Neural cell (in vitro differentiated cells): ENCODE measurements around the gene IFNA13. TPM values are rescaled to one million over a fixed set of nuclear protein-coding genes. Genes with fewer than 3 reads are reported as not detected.

Source experiments
- H2AFZ ChIP-seq: fragments of 200-600, 300-800 bp; sonication (generic), shearing (Covaris generic); 2 replicates; pipeline ENCODE4 v1.6.0; 2014; ENCODE audit warnings: low read depth, mild to moderate bottlenecking, antibody characterized with exemption, low read length, moderate library complexity
- H3F3A ChIP-seq: fragments of 200-600 bp; shearing (Covaris generic); 2 replicates; pipeline ENCODE4 v1.6.1; 2016; ENCODE audit warnings: mild to moderate bottlenecking, moderate library complexity, mixed read lengths, antibody characterized with exemption, low read length; ENCODE audit not compliant: insufficient read depth, poor library complexity, severe bottlenecking
- H3K27ac ChIP-seq: fragments of 200-600, 300-800 bp; sonication (generic), shearing (Covaris generic); 2 replicates; pipeline ENCODE4 v1.5.1; 2014; ENCODE audit warnings: mild to moderate bottlenecking, low read length, moderate library complexity
- H3K27me3 ChIP-seq: fragments of 300-800, 200-600 bp; sonication (generic), shearing (Covaris generic); 2 replicates; pipeline ENCODE4 v1.6.0; 2014; ENCODE audit warnings: mild to moderate bottlenecking, low read depth, low read length, moderate library complexity; ENCODE audit not compliant: insufficient read depth
- H3K36me3 ChIP-seq: fragments of 300-800, 200-600 bp; sonication (generic), shearing (Covaris generic); 2 replicates; pipeline ENCODE4 v1.5.1; 2014; ENCODE audit warnings: mild to moderate bottlenecking, antibody characterized with exemption, low read length, moderate library complexity; ENCODE audit not compliant: insufficient read depth
- H3K4me2 ChIP-seq: fragments of 300-800, 200-600 bp; sonication (generic), shearing (Covaris generic); 2 replicates; pipeline ENCODE4 v1.6.0; 2014; ENCODE audit warnings: mild to moderate bottlenecking, low read length
- H3K4me3 ChIP-seq: fragments of 300-800, 200-600 bp; sonication (generic), shearing (Covaris generic); 2 replicates; pipeline ENCODE4 v1.5.1; 2014; ENCODE audit warnings: mild to moderate bottlenecking, low read length, moderate library complexity
- H3K79me2 ChIP-seq: fragments of 200-600 bp; shearing (Covaris generic); replicated peaks from 2 replicates; pipeline ENCODE4 v1.6.0; 2014; ENCODE audit warnings: mild to moderate bottlenecking, low read length, moderate library complexity; ENCODE audit not compliant: insufficient read depth
- H3K9ac ChIP-seq: fragments of 300-800, 200-600 bp; sonication (generic), shearing (Covaris generic); 2 replicates; pipeline ENCODE4 v1.6.1; 2016; ENCODE audit warnings: mild to moderate bottlenecking, low read length, mixed read lengths
- H3K9me2 ChIP-seq: fragments of 200-600 bp; shearing (Covaris generic); 2 replicates; pipeline ENCODE4 v1.6.1; 2016; ENCODE audit warnings: mild to moderate bottlenecking, low read length, mixed read lengths; ENCODE audit not compliant: insufficient read depth
- H3K9me3 ChIP-seq: fragments of 200-600, 300-800 bp; sonication (generic), shearing (Covaris generic); 2 replicates; pipeline ENCODE4 v1.6.1; 2016; ENCODE audit warnings: mild to moderate bottlenecking, mixed run types, low read length, moderate library complexity, mixed read lengths
- H4K20me1 ChIP-seq: fragments of 200-600 bp; shearing (Covaris generic); 2 replicates; pipeline ENCODE4 v1.6.1; 2016; ENCODE audit warnings: mild to moderate bottlenecking, mixed run types; ENCODE audit not compliant: insufficient read depth
- CTCF ChIP-seq: fragments of 450-650 bp; IDR thresholded peaks from 2 replicates; pipeline ENCODE4 v1.5.1; 2014; ENCODE audit warnings: antibody characterized with exemption, mild to moderate bottlenecking, moderate library complexity; ENCODE audit not compliant: poor library complexity, severe bottlenecking
- EZH2 ChIP-seq: fragments of 200-600, 300-800 bp; shearing (Covaris generic), sonication (generic); IDR thresholded peaks from 2 replicates; pipeline ENCODE4 v1.6.1; 2014; ENCODE audit warnings: antibody characterized with exemption, low read length, borderline replicate concordance, mild to moderate bottlenecking; ENCODE audit not compliant: insufficient read depth, poor library complexity, severe bottlenecking
- MXI1 ChIP-seq: fragments of 450-650 bp; conservative IDR thresholded peaks from 2 replicates; pipeline ENCODE4 v1.6.1; 2014; ENCODE audit warnings: antibody characterized with exemption, mild to moderate bottlenecking; ENCODE audit not compliant: poor library complexity, severe bottlenecking
- POLR2AphosphoS5 ChIP-seq: IDR thresholded peaks from 2 replicates; pipeline ENCODE4 v1.6.1; 2012
- RAD21 ChIP-seq: fragments of 450-650 bp; conservative IDR thresholded peaks from 2 replicates; pipeline ENCODE4 v1.6.1; 2014; ENCODE audit warnings: antibody characterized with exemption, mild to moderate bottlenecking, moderate library complexity
- SMC3 ChIP-seq: fragments of 450-650 bp; conservative IDR thresholded peaks from 2 replicates; pipeline ENCODE4 v1.6.1; 2014; ENCODE audit warnings: antibody characterized with exemption, mild to moderate bottlenecking, moderate library complexity; ENCODE audit not compliant: poor library complexity
- TAF1 ChIP-seq: IDR thresholded peaks from 2 replicates; pipeline ENCODE4 v1.6.1; 2012; ENCODE audit warnings: low read depth
- polyA plus RNA-seq: library from polyadenylated mRNA; depleted of rRNA; stranded (reverse); fragments of >200 nt; gene quantifications from 2 replicates; pipeline ENCODE4 v1.2.3, GENCODE V29; 2014
- TF ChIP-seq, protein P1 (sequence below): IDR thresholded peaks from 2 replicates; pipeline ENCODE4 v1.6.1; 2012; ENCODE audit warnings: borderline replicate concordance

Gene IFNA13
- polyA plus RNA-seq, 1 donor from 2014 or later: not detected

GRCh38 chr9:21398955-21399489, 31.2 kb upstream of the IFNA13 start:
- Histone ChIP-seq H4K20me1 (no peaks in the 10 kb centered on the region), H3K9me2 (no peaks in the 10 kb centered on the region), H3K36me3 (no peaks in the 10 kb centered on the region), H3K9me3 (no peaks in the 10 kb centered on the region), H3K27ac (no peak overlapping the region), H3F3A (no peaks in the 10 kb centered on the region), H3K79me2 (no peaks in the 10 kb centered on the region), H3K4me2 (no peak overlapping the region), H3K9ac (no peak overlapping the region), H2AFZ (no peak overlapping the region), H3K4me3 (no peak overlapping the region), H3K27me3 (peaks cover 30% of the 10 kb centered on the region)
- TF ChIP-seq POLR2AphosphoS5: no peak
- no peak for TF ChIP-seq TAF1
- TF ChIP-seq, protein P1, sequence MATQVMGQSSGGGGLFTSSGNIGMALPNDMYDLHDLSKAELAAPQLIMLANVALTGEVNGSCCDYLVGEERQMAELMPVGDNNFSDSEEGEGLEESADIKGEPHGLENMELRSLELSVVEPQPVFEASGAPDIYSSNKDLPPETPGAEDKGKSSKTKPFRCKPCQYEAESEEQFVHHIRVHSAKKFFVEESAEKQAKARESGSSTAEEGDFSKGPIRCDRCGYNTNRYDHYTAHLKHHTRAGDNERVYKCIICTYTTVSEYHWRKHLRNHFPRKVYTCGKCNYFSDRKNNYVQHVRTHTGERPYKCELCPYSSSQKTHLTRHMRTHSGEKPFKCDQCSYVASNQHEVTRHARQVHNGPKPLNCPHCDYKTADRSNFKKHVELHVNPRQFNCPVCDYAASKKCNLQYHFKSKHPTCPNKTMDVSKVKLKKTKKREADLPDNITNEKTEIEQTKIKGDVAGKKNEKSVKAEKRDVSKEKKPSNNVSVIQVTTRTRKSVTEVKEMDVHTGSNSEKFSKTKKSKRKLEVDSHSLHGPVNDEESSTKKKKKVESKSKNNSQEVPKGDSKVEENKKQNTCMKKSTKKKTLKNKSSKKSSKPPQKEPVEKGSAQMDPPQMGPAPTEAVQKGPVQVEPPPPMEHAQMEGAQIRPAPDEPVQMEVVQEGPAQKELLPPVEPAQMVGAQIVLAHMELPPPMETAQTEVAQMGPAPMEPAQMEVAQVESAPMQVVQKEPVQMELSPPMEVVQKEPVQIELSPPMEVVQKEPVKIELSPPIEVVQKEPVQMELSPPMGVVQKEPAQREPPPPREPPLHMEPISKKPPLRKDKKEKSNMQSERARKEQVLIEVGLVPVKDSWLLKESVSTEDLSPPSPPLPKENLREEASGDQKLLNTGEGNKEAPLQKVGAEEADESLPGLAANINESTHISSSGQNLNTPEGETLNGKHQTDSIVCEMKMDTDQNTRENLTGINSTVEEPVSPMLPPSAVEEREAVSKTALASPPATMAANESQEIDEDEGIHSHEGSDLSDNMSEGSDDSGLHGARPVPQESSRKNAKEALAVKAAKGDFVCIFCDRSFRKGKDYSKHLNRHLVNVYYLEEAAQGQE: no peak

- no peaks in the 10 kb centered on the region for H3K79me2 ChIP-seq
- H3K4me2 ChIP-seq: peak overlapping the region; percentile 22
- H3K27me3 ChIP-seq: peaks cover 8% of the 10 kb centered on the region
- H3K27ac ChIP-seq: no peak overlapping the region
- TF ChIP-seq RAD21: peak; percentile 74
- no peak for TF ChIP-seq TAF1
- TF ChIP-seq SMC3: peak; percentile 89
- TF ChIP-seq, protein P1: peak; percentile 31
- TF ChIP-seq MXI1: peak; percentile 36
- no peak for TF ChIP-seq EZH2
- TF ChIP-seq CTCF: peak; percentile 94
- H3K9me3 ChIP-seq: no peaks in the 10 kb centered on the region
- H3K36me3 ChIP-seq: no peaks in the 10 kb centered on the region
- peak overlapping the region; percentile 69 for H3K4me3 ChIP-seq
- H3K9ac ChIP-seq: peak overlapping the region; percentile 52
- H3K9me2 ChIP-seq: no peaks in the 10 kb centered on the region
- H3F3A ChIP-seq: no peaks in the 10 kb centered on the region
- H4K20me1 ChIP-seq: no peaks in the 10 kb centered on the region
- H2AFZ ChIP-seq: no peak overlapping the region
Observed at GRCh38 chr9:21395778-21396717, 28.2 kb upstream of the IFNA13 start.
